ENCODE results near the gene SCP2.

Gene SCP2

DNA sequence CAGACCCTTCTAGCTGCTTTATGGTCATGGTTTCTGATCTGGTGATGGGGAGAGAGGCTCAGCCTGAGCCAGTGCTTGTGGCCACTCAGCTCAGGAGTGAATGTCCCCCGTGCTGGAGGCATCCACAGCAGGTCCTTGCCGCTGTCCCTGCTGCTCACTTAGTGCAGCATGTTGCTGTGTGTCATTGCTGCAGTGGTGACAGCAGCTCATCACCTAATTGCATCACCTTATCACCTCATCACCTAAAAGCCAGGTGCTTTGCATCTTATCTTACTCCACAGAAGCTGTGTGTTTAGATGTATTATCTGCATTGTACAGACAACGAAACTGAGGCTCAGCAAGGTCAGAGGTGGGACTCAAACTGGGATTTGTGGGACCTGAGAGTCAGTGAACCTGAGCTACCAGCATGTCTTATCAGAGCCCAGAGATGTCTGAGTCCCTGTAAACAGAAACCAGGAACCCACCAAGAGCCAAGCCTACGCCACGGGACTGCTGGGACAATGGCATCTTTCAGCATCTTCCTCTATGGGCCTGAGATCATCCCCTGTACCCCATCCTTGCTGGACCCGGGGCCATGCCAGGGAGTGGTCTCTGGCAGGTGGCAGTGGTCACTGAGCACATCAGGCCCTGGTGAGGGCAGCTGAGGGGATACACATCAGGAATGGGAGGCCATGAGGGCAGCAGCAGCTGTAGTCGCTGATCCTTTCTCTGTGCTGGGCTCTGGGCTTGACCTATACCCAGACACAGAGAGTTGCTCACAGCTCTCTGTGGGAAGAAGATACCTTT is 141.4 kb downstream of the SCP2 start:
- DNase-seq (ENCODE audit: low read depth): no peak

DNA sequence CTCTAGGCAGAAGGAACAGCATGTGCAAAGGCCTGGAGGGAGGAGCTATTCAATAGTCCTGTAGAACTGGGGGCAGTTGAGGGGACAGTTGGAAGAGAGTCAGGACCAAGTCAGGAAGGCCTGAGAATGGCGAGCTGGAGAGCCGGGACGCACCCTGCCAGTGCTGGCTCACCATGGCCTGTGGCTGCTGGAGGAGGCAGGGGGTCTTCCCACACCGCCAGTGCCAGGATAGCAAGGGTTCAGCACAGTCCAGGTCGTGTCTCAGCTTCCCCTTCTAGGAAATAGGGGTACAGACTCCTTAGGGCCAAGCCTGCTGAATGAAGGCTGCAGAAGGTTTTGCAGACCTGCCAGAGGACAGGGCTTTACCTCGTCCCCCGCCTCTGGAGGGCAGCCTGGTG is 142.2 kb downstream of the SCP2 start:
- no peak for DNase-seq (ENCODE audit: low read depth)

DNA sequence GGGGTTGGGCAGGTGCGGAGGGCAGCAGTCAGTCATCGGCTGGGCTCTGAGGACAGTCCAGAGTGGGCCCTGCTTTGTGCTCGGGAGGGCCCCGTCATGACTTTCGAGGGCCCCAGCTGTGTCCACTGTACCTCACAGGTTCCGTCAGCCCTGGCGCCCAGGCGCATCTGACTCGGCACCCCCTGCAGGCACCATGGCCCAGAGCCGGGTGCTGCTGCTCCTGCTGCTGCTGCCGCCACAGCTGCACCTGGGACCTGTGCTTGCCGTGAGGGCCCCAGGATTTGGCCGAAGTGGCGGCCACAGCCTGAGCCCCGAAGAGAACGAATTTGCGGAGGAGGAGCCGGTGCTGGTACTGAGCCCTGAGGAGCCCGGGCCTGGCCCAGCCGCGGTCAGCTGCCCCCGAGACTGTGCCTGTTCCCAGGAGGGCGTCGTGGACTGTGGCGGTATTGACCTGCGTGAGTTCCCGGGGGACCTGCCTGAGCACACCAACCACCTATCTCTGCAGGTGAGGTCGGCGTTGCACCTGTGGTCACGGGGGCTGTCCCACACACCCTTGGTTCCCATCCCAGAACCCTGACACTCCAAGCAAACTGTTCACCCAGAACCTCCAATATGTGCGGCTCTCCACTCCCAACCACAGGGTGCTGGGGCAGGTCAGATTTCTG is 142.7 kb downstream of the SCP2 start:
- no peak for DNase-seq (ENCODE audit: low read depth)

GRCh38 chr1:53070621-53071020 is 143.5 kb downstream of the SCP2 start:
- no peak for DNase-seq (ENCODE audit: low read depth)

DNA sequence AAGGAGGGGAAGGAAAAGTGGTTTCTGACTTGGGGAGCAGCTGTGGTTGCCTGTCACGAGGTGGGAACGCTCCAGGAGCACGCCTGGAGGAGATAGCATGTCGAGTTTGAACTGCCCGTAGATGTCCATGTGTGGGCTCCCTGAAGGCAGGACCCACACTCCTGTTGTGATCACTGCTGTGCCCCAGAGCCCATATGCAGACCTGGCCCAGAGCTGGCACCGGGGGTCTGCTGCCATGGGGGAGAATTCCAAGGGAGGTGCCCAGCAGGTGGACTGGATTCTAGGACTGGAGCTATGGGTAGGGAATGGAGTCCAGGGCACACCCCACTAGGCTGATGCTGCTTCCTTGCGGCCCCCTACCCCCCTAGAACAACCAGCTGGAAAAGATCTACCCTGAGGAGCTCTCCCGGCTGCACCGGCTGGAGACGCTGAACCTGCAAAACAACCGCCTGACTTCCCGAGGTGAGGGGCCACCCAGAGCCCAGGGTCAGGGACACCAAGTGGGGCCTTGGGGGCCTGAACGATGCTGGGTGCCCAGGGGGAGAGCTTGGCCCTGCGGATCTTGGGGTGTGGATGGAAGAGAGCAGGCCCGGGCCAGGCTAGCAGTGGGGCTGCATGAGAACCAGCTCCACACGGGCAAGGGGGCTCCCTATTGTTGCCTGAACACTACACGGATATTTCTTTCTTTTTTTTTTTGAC is 144.2 kb downstream of the SCP2 start:
- no peak for DNase-seq (ENCODE audit: low read depth)

- no peak for DNase-seq (ENCODE audit: low read depth)
Measured at GRCh38 chr1:53071915-53072314, 144.8 kb downstream of the SCP2 start.

GRCh38 chr1:53073287-53073686 is 146.2 kb downstream of the SCP2 start:
- DNase-seq (ENCODE audit: low read depth): no peak

DNA sequence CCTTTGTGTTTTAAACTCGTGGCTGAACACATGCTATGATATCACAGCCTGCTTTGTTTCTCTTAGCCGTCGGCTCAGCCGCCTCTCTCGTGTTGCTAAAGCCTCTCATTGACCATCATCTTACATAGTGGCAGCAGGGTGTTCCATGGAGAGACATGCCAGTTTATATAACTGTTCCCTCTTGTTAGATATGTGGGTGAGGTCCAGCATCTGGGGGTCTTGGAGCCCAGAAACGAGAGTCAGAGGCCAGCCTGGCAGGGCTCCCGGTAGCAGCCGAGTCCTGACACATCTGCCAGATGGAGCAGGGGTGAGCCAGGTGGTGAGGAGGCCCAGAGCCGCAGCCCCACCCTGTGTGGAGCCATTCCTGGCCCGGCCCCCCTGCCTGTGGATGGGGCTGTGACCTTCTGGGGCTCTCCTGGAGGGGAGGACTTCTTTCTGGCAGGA is 146.8 kb downstream of the SCP2 start:
- DNase-seq (ENCODE audit: low read depth): no peak

DNA sequence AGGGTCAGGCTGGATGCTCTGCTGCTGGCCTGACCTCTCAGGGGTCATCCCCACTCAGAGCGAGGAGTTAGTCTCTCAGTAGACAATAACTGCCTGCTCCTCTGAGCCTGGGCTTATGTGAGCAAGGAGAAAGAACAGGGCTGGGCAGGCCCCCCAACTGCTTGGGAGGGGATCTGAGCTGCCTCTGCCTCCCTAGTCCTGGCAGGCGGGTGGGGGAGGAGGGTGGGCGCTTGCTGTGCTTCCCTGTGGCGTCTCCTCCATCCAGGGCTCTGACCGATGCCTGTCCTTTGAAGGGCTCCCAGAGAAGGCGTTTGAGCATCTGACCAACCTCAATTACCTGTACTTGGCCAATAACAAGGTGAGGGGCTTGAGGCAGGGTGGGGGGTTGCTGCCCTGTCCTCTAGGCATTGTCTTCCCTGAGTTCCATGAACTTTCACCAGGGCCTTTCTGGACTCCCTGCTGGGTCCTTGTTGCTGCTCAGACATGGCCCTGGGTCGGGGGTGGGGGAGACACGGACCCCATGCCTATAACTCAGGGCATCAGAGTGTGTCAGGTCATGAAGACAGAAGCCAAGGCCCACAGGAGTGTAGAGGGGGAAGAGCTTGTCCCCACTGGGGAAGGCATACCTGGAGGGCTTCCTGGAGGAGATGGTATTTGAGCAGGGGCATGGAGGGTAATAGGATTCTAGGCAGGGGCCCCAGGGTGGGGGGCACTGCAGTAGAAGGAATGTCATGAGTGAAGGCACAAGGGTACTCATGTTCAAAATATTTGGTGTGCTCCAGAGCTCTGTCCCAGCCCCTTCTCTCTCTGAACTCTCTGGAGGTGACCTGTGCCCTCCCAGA is 147.5 kb downstream of the SCP2 start:
- DNase-seq (ENCODE audit: low read depth): no peak

DNA sequence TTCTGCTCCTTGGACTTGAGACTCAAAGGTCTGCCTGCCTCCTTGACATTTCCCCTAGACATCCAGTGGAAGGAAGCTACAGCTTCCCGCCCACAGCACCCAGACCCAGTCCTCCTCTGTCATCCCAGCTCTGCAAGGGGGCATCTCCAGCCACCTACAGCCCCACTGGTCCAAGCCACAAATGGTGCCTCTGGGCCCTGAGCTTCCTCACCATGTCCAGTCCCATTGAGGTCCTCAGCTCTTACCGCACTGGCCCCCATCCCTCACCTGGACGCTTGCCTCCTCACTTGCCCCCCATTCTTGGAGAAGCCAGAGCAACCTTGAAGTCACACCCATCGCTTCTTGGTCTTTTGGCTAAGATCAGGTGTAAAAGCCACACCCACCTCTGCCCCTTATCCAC is 148.1 kb downstream of the SCP2 start:
- DNase-seq (ENCODE audit: low read depth): no peak

- DNase-seq (ENCODE audit: low read depth): no peak
Measured at GRCh38 chr1:53075761-53076163, 148.7 kb downstream of the SCP2 start.

DNA sequence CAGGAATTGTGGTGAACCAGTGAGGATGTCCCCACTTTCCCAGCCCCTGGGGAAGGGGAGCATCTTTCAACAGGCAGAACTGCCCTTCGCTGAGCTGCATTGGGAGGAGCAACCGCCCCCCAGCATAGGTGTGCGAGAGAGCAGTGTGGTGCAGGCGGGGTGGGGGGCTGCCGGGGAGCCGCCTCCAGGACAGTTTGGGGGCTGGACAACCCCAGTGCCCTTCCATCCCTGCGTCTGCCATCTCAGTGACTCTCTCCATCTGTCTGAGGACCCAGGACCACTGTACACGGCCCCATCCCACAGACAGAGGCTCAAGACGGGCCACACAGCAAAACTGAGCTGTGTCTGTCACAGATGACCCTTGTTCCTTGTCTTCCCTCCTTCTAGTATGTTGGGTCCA is 149.1 kb downstream of the SCP2 start:
- DNase-seq (ENCODE audit: low read depth): no peak

- no peak for DNase-seq (ENCODE audit: low read depth)
Measured at GRCh38 chr1:53076721-53077598, 149.9 kb downstream of the SCP2 start.

DNA sequence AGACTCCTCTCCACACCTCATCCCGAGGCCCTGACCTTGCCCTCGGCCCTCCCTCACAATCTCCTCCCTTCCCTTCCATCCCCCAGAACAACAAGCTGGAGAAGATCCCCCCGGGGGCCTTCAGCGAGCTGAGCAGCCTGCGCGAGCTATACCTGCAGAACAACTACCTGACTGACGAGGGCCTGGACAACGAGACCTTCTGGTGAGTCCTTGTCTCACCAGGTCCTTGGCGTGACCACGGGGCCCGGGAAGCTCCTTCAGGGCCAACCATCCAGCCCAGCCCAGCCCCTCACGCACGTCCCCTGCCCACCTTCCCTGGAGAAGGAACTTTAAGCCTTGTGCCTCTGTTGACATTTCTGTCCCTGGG is 150.5 kb downstream of the SCP2 start:
- DNase-seq (ENCODE audit: low read depth): no peak

- DNase-seq (ENCODE audit: low read depth): no peak
Measured at GRCh38 chr1:53078333-53079101, 151.4 kb downstream of the SCP2 start.

- DNase-seq (ENCODE audit: low read depth): no peak
Measured at GRCh38 chr1:53079251-53079650, 152.2 kb downstream of the SCP2 start.

DNA sequence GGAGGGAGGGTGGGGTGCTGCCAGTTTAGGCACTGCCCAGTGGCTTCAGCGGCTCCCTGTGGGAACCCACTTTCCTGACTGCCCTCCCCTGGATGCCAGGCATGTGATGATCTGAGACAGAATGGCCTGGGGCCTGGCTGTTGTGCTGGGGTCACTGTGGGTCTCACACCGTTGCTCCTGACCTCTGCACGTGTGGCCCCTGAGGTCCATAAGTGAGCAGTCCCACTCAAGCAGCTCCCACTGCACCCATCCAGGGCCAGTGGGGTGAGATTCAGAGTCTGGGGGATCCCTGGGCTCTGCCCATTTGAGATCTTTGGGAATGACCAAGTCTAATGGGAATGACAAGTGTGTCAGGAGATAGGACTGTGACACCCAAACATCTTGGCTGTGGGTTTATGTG is 153.0 kb downstream of the SCP2 start:
- no peak for DNase-seq (ENCODE audit: low read depth)

DNA sequence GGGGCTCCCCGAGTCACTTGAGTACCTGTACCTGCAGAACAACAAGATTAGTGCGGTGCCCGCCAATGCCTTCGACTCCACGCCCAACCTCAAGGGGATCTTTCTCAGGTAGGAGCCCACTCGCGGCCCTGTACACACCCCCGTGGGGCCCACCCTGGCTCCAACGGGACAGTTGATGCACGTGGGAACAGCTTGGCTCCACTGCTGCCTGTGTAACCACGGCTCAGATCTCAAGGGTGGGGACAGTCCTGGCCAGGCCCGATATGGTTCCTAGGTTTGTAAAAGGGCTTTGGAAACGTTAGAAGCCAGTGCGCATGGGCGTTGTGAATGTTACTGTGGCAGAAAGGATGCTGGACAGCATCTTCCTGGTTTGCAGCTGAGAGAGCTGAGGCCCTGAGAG is 153.7 kb downstream of the SCP2 start:
- DNase-seq (ENCODE audit: low read depth): no peak

DNA sequence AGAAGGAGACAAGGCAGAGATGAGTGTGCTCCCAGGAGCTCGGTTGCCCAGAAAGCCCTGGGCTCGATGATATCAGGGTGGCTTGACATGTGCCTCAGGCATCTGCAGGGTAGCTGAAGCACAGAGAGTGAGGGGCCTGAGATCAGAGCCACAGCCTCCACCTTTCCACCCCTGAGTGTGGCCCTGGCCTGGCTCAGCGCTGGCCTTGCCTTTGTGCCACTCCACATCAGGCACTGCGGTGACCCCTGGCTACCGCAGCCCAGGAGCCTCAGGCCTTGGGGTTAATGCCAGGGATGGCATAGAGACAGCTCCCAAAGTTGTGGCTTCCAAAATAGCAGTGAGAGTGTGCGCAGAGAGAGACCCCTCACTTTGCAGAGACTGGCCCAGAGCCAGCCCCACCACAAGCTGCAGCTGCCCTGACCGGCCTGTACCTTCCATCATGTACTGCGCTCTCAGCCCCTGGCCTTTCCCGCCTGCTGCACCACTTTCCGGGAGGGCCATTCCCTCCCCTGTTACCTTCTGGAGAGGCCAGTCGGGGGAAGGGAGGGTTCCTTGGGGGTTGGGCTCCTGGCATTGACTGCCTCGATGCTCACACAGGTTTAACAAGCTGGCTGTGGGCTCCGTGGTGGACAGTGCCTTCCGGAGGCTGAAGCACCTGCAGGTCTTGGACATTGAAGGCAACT is 154.4 kb downstream of the SCP2 start:
- no peak for DNase-seq (ENCODE audit: low read depth)
